Islet of Langerhans (tissue), 1 donor: ENCODE results near the gene PDIA3.
"Not testable (repeated sequence)": the region's sequence is repeated elsewhere in the genome, so short reads cannot be mapped to it uniquely, and the experiment has no call there.

ENCODE experiments used
- FAIRE-seq: peaks from one replicate; lab custom pipeline; 2011; peaks lifted over from hg19 to GRCh38; lab: Jason Lieb, UNC

PDIA3 gene

GRCh38 chr15:43776718-43777266 is 30.6 kb downstream of the PDIA3 start, which contains the start of gene ELL3:
TSS of gene ELL3 (minus strand) at chr15:43776966. CDS start at chr15:43776901, 65 bp downstream.
- no peak for FAIRE-seq

- FAIRE-seq = no peak
Measured at GRCh38 chr15:43777267-43777914, 31.2 kb downstream of the PDIA3 start.

- FAIRE-seq = no peak
Measured at GRCh38 chr15:43779016-43779415, 32.8 kb downstream of the PDIA3 start.

DNA sequence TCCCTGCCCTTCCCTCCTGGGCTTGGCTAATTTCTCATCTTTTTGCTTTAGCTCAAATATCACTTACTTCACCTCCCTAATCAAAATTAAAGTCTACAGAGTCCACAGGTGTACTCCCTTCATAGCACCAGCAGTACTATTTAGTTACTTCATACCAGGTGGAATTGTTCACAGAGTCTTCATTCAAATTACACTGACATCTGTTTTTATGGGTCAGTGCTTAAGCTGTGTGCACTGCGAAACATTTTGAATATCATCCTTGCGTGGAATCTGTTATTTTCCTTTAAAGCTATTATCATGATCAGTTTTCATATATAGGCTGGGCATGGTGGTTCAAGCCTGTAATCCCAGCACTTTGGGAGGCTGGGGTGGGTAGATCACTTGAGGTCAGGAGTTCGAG is 43.2 kb downstream of the PDIA3 start:
- no peak for FAIRE-seq

GRCh38 chr15:43791993-43792760 is 45.9 kb downstream of the PDIA3 start, which contains the start of gene SERF2:
TSS of gene SERF2 (plus strand) at chr15:43792320. CDS start at chr15:43792377, 57 bp downstream.
- FAIRE-seq = no peak

DNA sequence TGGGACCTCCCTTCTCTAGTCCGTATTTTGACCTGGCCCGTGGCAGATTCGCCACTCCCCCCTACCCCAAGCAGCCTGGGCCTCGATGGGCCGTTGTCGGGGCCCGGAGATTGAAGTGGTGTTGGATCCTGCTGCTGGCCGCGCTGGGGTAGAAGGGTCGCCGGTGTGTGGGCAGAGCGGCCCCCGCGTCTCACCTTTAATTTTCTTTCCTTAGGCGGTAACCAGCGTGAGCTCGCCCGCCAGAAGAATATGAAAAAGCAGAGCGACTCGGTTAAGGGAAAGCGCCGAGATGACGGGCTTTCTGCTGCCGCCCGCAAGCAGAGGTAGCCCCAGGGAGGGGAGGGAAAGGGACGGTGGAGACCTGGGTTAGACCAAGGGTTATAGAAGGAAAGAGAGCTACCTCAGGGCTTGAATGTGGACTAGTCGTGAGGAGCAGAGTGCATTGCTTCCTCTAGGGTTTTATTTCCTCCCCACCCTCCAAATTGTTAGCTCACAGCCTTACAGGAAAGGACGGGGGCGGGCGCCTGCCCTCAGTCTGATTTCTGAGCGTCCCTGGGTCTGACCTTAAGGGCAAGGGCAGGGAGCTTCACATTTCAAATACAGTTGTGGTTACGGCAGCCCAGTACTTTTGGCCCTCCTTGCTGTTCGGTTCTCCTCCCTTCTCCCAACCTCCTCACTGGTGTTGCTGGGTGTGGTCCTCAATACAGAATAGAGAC is 46.7 kb downstream of the PDIA3 start:
- no peak for FAIRE-seq

GRCh38 chr15:43793647-43794046 is 47.4 kb downstream of the PDIA3 start:
- no peak for FAIRE-seq

DNA sequence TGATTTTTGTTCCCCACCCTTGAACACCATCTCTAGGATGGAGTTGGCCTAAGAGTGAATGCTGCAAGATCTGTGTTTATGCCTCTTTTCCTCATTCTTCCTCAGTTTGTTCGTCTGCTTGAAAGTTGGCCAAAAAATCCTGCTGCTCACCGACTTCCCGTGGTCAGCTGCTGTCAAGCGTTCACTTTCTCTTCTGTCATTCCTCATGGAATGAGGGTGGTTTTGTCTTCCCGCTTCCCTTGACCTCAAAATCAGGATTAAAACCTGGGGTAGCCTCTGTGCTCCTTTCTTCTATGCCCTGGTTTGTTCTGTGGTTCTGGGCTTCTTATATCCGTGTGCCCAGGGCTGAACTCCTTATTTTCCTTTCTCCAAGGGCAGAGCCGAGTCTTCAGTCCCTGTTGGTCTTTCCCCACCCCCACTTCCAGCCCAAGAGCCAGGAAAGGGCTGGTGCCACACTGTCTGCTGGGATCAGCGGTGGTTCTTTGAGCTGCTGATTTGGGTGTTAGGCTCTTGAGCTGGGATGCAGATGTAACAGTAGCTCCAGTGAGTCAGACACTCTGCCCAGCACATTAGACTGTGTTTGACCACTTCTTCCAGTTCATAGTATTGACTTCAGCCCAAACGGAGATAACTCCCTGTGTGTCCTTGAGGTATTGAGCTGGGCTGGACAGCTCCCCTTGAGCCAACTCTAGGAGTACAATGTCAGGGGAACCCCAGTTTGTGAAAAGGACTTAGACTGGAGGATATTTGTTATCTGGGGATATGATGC is 48.2 kb downstream of the PDIA3 start:
- FAIRE-seq = no peak

- no peak for FAIRE-seq
Measured at GRCh38 chr15:43795197-43795596, 49.0 kb downstream of the PDIA3 start.

DNA sequence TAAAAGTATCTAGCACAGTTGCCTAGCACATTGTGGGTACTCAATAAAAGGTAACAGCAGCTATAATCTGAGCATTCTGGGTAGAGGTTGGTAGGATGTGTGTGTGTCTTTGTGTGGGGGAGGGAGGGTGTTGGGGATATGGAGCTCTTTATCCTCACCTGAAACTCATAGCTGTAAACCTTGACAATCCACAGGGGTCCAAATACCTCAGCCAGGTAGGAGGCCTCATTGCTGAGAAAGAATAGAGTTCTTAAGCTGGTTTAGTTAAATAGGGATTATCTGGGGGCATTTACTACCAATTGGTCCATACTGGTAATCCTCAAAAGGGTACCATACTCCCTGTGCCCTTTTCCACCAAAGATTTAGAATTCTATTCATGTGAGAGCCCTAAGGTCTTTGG is 49.8 kb downstream of the PDIA3 start:
- no peak for FAIRE-seq

DNA sequence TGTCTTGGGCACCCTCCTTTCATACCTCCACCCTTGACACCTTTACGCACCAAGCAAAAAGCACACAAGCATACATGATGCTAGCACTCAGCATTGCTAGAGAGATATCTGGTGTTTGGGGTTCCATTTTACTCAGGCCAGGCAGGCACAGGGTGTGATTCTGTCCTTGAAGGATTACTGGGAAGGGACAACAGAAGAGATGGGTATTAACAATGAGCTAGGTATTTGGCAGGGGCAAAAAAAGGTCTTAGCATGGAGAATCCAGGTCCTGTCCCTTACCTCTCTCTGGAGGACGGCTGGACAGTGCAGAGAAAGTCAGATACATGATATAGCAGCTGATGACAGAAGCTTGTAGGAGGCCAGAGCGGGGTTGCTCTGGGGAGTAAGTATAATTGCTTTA is 50.3 kb downstream of the PDIA3 start:
- FAIRE-seq = no peak

GRCh38 chr15:43799209-43799944 is 53.1 kb downstream of the PDIA3 start:
- FAIRE-seq = no peak

DNA sequence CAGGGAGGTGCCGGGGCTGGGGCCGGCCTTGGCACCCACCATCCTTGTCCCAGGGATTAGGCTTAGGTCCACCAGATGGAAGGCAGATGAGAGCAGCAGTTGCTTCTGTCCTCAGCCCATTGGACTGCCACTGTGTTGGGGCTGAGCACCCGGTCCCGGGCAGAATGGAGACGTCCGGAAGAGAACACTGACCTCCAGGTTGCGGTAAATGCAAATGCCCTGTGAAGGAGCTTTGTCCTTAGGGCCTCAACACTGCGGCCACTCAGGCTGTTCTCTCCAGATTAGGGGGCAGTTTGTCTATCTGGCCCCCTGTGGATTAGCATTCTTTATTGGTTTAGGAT is 53.7 kb downstream of the PDIA3 start, which contains the start of gene SERINC4:
Gene SERINC4, minus strand, starts transcription at position 276 of the 341 bp plus-strand sequence. Its CDS starts 234 bp downstream, at position 42.
- FAIRE-seq = no peak

DNA sequence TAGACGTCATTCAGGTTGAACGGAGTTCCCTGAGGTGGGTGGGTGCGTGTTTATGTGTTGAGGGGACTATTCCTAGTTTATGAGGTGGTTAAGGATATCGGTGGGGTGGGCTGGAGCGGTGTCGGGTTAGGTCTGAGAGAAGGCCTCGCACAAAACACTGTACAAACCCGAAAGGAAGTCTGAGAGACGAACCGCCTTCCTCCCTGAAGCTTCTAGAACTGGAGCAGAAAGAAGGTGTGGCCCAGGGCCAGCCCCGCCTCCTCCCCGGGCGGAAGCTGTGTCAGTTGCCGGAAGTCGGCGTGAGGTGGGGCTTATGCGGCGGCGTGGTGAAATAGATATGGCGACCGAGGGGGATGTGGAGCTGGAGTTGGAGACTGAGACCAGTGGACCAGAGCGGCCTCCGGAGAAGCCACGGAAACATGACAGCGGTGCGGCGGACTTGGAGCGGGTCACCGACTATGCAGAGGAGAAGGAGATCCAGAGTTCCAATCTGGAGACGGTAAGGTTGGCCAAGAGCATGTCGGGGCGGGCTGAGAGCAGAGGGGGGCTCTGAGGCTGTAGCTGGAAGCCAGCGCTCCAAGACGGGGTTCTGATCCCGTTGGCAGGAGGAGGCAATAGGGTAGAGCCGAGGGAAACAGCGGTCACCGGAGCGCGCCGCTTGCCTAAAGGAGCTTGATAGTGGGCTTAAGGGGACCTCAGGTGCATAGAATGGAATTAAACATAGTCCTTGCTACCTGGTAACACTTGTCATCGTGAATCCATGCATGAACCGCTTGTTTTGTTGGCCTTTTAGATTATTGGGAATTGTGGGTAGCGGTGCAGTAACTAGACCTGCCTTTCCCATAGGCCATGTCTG is 54.3 kb downstream of the PDIA3 start, which contains the start of gene HYPK:
Gene HYPK, plus strand, starts transcription at position 314 of the 856 bp plus-strand sequence. Its CDS starts 24 bp downstream, at position 338.
- FAIRE-seq = no peak

- FAIRE-seq = not testable (repeated sequence)
Measured at GRCh38 chr15:43802676-43803075, 56.4 kb downstream of the PDIA3 start.

DNA sequence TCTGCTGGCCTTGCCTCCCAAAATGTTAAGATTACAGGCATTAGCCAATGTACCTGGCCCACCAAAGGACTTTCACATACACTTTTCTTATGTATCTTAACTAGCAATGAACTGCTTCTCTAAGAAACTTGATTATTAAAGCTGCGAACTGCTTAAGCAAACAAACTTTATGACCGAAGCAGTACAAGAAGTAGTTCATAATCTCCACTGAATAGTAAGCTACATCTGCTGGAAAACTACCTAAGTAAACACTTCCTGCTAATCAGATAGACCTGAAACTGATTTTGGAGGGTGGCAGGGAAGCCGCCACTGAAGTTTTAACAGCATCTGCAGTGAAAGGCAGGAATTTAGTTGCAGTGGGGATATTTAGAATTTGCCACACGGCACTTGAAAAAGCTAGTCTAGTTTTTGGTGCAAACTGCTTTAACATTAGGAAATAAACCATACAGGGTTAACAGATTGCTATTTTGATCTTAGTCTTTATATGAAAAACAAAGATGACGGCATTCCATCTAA is 62.3 kb downstream of the PDIA3 start:
- no peak for FAIRE-seq

DNA sequence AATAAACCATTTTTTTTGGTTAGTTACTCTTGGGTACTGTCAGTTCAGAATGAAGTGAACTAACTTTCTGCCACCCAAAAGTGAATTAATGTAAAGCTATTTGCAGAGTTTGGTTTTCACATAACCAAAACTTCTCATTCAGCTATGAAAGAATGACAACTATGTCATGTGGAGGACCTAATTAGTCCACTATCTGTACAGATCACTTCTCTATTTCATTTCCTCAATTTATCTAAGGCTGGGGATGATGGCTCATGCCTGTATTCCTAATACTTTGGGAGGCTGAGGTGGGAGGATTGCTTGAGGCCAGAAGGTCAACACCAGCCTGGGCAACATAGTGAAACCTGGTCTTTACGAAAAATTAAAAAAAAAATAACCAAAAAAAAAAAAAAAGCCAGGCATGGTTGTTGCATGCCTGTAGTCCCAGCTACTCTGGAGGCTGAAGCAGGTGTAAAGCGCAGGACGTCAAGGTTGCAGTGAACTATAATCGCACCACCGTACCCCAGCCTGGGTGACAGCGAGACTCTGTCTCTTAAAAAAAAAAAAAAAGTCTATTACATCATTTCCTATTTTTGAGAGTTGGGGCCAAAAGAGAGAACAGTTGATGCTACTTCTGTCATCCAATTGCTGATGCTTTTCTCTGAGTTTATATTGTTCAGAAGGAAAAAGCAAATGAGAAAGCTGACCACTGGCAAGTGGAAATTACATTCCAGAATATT is 62.9 kb downstream of the PDIA3 start:
- no peak for FAIRE-seq

DNA sequence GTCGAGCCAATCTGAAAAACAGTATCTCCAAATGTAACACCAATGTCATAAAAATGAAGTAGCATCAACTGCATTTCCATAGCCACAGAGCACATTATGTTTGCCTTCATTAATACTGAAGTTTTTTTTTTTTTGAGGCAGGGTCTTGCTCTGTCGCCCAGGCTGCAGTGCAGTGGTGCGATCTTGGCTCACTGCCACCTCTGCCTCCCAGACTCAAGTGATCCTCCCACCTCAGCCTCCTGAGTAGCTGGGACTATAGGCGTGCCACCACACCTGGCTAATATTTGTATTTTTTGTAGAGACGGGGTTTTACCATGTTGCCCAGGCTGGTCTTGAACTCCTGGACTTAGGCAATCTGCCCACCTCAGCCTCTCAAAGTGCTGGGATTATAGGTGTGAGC is 68.8 kb downstream of the PDIA3 start:
- not testable (repeated sequence) for FAIRE-seq

- no peak for FAIRE-seq
Measured at GRCh38 chr15:43821505-43821904, 75.3 kb downstream of the PDIA3 start.
